ENCODE measurements around the gene HOMER1.

HOMER1 gene

DNA sequence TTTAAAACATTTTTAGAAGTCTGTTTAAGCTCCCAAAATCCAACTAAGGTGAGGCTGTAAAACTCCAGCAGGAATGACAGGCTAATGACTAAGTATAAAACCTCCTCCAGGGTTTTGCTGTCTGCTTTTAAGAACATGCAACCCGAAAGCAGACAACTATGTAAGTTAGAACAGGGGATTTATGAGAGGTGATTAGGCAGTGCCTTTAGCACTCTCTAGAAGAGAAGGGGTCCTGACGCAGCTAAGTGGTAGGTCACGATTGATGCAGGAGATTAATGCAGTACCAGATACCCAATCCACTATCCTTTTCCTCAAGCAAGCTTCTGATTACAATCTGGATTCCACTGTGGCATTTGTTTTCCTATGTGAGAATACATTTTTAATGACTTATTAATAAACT, 25.9 kb downstream of the HOMER1 start:
- DNase-seq = no peak

DNA sequence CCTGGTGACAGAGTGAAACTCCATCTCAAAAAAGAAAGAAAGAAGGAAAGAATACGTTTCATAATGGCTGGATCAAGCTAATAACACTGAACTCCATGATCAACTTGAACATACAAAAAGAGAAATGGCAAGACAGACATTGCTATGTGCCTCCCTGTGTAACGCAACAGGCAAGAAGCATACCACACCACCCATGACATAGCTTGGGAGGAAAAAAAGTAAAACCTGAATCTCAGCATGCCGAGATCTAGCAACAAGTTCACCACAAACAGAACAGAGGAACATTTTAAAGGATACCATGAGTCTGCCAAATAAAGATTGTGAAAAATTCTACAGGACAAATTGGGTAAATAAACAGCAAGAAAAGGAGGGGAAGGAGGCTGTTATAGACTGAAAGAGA, 26.7 kb downstream of the HOMER1 start:
- no peak for DNase-seq

DNA sequence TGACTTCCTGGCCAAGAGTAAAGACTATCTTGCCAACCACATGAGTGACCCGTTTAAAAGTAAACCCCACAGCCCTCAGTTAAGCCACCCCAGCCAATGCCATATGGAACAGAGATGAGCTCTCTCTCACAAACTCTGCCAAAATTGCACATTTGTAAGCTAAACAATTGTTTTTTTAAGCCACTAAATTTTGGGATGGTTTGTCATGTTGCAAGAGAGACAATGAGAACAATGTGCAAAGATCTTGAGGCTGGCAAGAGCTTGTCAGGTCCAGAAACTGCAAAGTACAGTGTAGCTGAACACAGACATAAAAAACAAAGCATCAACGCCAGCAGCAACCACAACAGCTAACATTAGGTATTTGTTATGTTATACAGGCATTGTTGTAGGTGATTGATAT, 27.8 kb downstream of the HOMER1 start:
- DNase-seq = no peak

DNA sequence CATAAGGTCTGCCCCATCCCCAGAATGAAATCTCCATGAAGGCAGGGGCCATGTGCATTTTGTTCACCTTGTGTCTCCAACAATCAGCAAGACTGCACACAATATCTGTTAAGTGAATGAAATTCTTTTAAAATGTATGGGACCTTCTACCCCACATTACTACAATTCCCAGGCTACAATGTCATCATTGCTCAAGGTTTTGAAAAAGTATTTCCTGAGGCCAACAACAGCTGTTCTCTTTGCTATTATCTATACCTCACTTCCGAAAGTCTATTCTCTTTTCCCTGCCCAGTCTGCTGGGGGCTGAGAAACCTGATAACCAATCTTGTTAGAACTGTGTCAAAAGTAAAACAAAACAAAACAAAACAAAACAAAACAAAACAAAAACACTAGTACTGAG, 29.2 kb downstream of the HOMER1 start:
- DNase-seq = no peak

DNA sequence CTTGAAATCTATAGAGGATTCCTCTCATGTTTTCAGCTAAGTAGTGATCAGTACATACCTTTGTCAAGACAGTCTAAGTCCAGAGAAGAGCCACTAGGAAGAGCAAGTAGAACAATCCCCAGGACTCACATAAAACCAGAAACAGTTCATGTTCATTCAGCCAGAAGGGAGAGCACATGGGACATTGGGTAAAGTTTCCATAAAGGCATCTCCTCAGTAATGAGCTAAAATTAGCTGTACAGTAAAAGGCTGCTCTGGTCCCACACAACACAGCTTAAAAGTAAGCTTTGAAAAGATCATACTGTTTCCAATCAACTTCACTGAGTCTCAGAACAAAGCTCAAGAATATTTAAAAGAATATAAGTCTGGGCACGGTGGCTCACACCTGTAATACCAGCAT, 32.4 kb downstream of the HOMER1 start:
- no peak for DNase-seq

DNA sequence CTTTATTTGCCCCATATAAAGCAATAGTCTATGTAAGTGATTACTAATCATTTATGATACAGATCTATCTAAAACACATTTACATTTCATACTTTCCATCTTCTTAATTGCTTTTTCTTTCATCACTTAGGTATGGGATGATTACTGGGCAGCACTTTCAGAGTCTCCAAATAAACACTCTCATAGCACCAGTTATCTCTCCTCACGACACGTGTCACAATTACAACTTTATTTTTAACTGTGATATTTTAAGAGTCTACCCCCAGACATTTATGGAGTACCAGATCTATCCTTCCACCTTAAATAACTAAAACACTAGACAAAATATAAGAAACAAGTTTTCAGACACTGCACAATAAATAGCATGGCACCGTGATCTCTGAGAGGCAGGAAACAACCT, 32.9 kb downstream of the HOMER1 start:
- DNase-seq = no peak

DNA sequence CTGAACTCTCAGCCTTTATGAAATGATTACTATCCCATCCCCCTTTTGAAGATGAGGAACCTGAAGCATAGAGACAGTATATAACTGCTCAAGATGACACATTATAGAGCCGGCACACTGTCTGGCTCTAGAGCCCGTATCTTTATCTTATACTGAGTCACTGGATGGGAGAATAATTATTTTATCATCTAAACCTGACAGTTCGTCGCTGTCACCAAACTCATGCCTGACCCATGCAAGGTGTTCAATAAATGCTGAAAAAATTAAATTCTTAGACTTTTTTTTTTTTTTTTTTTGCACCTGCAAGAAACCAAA, 38.8 kb downstream of the HOMER1 start:
- no peak for DNase-seq

DNA sequence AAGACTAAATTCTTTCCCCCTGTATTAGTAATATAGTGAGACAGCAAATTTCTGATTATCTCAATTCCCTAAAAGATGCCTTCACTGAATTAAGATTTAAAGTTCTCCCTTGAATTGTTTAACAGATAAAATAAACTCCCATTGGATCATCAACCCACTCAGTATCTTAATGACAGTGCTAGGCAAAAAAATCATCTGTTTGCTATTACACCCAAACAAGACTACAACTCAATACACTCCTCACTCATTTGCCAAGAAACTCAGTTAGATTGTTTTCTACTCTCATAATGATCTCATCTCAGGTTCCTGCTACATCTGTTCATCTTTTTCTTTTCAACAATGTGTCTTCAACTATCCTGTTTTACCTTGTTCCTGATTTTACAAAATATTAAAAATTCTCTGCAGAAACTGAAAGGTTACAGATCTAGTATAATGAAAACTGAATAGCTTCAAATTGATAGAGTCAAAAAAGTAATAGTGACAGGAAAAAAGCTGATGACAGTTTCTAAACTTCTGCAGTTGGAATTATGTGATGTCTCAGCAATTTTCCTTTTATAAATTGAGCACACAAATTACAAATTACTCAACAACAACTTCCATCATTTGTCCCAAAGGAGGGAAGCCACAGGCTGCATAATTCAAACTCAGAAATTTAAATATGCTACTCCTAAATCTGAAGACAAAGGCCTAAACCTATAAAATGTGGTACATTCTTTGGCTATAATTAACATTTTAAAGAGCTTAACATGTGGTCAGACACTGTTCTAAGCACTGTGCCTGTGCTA, 39.4 kb downstream of the HOMER1 start:
- no peak for DNase-seq

DNA sequence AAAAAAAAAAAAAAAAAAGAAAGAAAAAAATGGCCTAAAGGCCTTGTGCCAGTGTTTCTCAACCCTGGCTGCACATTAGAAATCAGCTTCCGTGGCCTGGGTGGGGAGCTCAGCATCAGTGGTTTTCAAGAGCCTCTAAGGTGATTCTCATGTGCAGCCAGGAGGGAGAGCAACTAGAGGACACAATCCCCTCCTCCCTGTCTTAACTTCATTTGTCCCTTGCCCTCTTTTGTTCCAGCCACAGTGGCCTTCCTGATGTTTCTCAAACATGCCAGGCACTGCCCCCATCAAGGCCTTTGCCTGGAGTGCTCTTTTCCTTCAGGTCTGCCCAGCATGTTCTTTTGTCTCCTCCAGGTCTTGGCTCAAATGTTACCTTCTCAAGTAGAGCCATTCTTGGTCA, 42.4 kb downstream of the HOMER1 start:
- no peak for DNase-seq

DNA sequence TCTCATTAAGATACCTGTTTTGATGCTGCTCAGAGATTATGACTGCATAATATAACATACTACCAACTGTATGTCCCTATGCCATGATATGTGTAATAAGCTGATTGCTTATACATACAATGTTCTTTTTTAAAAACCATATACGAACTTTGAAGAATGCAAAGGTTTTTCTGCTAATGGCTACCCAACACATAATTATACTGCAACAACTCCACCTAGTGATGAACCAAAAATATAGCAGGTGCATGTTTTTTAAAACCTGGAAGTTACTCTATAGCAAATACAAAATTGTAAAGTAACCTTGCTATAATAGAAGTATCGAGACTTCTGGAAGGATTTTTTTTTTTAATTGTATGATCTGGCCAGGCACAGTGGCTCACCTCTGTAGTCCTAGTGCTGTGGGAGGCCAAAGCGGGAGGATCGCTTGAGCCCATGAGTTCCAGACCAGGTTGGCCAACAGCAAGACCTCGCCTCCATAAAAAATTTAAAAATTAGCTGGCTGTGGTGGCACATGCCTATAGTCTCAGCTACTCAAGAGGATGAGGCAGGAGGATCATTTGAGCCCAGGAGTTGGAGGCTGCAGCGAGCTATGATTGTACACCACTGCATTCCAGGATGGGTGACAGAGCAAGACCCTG, 49.1 kb downstream of the HOMER1 start:
- DNase-seq = no peak

DNA sequence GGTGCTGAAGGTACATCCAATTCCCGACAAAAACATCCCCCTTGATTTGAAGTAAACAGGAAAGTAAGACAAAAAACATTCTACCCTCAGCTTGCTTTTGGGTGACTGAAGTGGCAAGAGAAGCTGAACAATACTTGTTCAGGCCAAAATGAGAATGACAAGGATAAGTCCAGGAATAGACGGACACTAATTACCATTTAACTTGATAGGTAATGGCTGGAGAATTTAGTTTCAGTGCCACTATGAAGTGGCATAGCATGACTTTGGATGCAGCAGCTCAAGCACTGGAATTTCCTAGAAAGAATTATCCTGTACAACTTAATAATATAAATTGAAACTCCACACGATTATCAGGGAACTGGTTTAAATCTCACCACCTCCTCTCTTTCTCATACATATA, 49.7 kb downstream of the HOMER1 start:
- no peak for DNase-seq

DNA sequence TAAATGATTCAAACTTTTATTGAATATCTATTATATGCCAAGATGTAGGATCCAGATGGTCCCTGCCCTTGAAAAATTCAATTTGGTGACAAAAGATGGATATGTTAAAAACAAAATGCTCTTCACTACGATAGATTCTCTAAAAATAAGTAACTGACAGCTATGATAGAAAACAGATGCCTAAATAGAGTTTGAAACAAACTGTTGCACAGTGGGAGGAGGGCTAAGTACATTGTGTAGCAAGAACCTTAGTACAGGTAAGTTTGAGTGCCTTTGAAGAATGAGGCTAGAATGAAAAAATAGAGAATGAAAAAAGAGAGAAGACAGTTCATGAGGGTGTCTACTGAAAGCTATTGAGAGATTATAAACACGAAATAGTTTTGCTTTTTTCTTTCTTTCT, 54.3 kb downstream of the HOMER1 start:
- no peak for DNase-seq

DNA sequence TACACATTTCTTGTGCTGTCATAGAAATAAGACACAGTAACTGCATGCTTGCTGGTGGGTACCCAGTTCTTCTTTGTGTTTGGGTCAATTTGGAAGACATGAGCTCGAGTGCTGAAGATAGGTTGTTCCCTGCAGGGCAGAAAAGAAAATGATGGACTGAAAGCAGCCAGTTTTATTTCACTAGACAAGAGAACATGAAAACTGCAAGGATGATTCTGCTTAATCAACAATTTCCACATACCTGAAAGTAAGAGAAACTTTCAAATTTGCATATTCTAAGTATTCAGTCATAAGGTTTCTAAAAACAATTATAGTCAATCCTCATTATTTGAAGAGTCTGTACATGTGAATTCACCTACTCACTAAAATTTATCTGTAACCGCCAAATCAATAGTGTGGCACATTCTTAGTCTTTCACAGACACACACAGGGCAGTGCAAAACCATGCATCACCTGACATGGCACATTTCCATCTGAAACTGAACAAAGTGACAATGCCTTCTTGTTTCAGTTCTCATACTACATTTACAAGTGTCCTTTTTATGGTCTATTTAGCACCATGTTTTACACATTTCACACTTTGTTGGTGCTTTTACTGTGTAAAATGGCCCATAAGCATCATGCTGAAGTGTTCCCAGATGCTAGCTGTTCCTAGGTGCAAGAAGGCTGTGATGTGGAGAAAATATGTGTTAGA, 56.9 kb downstream of the HOMER1 start:
- DNase-seq = no peak

DNA sequence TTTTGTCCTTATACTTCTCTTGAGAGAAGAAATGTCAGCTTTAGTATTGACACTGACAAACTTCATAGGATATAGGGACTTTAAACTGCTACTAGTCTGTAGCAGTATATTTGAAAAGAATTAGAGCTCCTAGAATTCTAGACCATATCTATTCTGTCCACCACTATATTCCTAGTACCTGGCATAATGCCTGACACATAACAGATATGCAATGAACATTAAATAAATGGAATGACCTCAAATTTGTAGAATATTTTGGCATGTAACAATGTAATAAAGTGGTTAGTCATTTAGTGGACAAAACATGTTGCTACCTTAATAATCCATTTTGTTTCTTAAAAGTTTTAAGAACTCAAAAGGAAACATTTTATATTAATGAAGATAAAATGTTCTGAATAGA, 57.5 kb downstream of the HOMER1 start:
- no peak for DNase-seq

DNA sequence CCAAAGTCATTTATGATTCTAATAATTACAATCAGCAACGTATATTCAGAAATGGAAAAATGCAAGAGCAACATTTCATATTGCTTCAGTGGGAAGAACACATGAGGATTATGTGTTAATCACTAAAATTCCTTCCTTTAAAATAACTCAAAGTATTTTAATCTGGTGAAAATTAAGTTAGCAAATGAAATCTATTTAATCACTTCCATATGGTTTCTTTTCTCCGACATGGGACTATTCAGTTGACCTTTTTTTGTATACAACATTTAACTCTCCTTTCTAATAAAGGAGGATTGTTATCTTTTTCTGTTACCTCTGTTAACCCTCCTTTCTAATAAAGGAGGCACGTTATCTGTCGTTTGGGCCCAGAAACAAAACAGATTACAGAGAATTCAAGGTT, 59.9 kb downstream of the HOMER1 start:
- no peak for DNase-seq

DNA sequence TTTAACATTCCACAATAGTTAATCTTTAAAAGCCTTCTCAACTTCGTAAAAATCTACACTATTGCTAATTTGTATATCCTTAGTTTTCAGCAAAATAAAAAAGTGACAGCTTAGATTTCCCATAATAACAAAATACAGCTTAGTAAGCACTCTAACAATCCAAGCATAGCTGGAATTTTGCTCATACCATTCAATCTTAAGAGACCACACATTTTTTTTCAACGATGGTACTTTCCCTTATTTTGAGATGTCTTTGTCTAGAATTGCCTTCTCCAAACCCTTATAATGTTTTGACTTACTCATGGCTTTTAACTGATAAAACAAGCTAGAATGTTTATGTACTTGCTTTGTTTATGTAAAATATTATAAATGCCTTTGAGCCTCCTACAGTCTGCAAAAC, 65.6 kb downstream of the HOMER1 start:
- DNase-seq = no peak

DNA sequence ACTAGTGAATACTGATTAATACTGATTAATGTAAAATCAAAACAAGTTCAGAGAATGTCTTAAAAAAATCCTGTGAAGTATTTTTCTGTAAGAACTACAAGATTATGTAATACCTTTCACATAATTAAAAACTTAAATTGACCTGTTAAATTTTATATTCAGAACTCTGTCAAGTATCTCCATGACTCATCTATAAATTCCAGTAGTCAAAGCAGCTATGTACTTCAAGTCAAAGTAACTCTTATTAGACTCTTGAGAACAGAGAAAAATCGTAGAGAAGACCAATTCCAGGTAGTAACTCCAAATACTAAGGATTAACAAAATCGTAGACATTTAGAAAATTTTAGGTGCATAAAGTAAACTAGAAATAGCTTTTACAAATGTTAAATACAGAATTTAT, 77.1 kb downstream of the HOMER1 start:
- DNase-seq = no peak

DNA sequence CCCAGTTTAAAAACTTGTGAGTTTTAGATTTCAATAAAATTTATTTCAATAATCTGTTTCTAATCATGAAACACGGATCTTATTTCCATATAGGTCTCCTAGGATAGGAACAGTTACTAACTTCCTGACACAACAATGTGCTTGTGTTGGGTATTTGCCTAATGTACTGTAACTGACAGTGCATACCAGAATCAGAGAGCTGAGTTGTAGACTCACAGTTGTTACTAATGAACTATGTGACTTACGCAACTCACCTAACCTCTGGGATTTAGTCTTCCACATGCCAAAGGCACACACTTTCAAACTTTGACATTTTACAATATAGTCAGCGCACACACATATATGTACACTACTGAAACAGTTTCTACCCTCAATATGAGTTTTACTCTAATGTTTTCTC, 77.7 kb downstream of the HOMER1 start:
- no peak for DNase-seq

DNA sequence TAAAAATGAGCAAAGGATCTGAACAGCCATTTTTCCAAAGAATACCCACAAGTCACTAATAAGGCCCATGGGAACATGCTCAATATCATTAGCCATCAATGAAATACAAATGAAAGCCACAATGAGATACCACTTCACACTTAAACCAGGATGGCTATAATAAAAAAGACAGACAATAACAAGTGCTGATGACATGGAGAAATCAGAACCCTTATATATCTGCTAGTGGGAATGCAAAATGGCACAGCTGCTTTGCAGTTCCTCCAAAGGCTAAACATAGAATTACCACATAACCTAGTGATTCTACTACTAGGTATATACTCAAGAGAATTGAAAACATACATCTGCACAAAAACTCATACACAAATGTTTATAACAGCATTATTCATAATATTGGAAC, 83.7 kb downstream of the HOMER1 start:
- DNase-seq = no peak

DNA sequence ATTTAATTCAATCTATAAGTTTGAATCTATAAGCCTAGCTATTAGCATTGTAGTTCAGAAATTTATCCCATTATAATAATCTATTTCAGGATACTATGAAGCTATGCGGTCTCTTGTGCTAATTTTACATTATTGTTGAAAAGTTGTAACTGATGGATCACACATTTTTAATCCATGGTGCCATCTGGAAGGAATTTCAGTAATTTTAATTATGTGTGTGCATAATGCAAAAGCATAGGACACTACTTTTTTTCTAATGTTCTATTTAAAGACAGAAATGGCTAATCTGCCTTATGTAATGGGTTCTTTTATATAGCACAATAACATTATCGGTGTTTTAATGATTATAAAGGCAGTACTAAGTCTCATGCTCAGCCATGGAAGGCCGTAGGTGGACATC, 90.6 kb downstream of the HOMER1 start:
- no peak for DNase-seq

DNA sequence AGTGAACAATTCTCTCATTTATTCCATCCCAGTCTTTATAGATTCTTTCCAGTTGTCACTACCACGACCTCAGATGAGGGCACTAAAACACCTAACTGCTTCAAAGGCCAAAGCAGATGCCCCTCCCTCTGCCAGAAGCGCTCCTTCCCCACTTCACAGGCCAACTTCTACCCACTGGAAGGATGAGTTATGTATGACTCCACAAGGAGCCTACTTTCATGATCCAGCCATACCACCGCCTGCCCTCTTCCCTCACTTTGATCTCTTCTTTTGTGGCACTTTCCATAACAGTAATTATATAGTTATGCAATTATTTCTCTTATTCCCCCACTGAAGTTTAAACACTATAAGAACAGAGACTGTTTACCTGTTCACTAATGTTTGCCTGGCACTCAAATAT, 93.7 kb downstream of the HOMER1 start:
- no peak for DNase-seq

DNA sequence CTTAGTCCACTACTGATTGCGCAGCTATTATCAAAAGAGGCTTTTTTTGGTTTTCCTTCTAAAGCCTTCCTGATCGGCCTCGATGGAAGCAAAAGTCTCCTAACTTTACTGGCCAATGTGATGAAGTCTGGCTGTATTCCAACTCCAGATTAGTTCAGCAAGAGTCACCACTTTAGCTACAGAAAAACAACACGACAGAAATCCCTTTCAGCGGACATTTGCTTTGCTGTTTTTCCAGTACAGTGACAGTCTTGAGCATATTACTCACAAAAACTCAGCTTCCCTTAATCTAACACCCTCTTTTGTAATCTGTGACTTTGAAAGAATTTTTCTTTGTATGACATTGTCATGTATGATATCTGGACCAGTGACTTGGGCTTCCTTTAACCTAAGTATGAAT, 95.7 kb downstream of the HOMER1 start:
- no peak for DNase-seq

DNA sequence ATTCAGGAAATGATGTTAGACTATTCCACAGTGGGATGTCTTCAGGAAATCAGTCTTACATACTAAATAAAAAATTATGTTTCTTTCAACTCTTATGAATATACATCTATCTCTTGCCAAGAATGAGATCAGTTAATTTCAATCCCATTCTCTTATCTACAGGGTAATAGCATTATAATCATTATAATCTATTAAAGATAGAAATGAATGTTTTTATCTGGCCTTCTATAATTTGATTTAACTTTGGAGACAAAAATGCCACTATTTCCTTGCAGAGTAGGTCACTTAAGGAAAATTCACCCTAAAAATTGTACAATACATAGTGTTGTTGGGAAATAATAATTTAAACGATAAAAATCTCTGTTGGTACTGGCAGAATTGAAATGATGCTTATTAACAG, 96.4 kb downstream of the HOMER1 start:
- DNase-seq = no peak

DNA sequence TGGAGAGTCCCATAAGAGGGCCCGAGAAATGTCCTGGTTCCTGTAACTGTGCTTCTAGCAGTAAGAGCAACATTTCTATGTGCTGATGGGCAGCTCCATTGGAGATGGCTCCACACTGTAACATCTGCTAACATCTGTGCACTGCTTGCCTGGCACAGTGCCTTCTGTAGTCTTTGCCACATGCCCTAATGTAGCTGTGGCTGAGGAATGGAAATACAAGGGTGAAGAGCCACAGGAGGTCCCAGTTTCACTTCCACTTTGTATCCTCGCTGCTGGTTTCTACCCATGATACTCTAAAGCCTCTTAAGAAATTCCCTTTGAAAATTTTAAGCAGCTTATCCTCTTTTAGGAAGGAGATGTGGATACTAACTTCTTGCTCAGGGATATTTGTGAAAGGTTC, 97.4 kb downstream of the HOMER1 start:
- no peak for DNase-seq

DNA sequence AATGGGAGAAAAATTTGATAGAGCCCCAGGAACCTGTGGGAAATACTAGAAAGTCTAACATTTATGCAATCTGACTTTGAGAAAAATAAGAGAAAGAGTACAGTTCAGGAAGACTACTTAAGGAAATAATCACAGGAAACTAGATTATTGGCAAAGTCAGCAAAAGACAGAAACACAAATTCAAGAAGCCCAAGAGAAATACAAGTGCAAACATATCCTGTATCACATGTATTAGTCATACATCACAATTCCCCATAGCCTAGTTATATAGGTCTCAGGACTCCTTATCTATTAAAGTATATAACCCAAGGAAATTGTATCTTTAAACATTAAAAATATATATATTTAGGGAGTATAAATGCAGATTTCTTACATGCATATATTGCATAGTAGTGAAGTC, 100.8 kb downstream of the HOMER1 start:
- no peak for DNase-seq

Data from activated effector memory CD4-positive, alpha-beta T cell treated with anti-CD3 and anti-CD28 coated beads, Interleukin-2, amount 50 U/mL, for 16 hours (primary cell).